Stomach (tissue), 9 donors: Measurements from ENCODE around the gene PTPRT. TPM values are rescaled to one million over a fixed set of nuclear protein-coding genes. Genes with fewer than 3 reads are reported as not detected.
A peak's percentile ranks its signal among the peaks of the same experiment; 100 is the strongest.

Source experiments
- DNase-seq, 2 donors: peaks; one replicate each; pipeline versions ENCODE4 v3.0.0 to v3.0.0-alpha.2; 2013 to 2019
- H3K27ac ChIP-seq, 5 donors: fragments of 200-600 bp in 4 of 5; sonication (generic) in 4 of 5; one replicate each; pipeline ENCODE4 v1.5.1; 2013 to 2019; ENCODE audit warnings: mild to moderate bottlenecking in 1 of 5, moderate library complexity in 1 of 5
- H3K27me3 ChIP-seq, 3 donors: fragments of 200-600 bp; sonication (generic); one replicate each; pipeline ENCODE4 v1.5.1; 2017 to 2019; ENCODE audit warnings: mixed run types in 1 of 3
- H3K36me3 ChIP-seq, 4 donors: fragments of 200-600 bp; sonication (generic); 1 replicate in 3 of 4; 2 replicates in 1 of 4; pipeline ENCODE4 v1.5.1; 2016 to 2019
- H3K4me1 ChIP-seq, 4 donors: fragments of 200-600 bp; sonication (generic); one replicate each; pipeline ENCODE4 v1.5.1; 2016 to 2019
- H3K4me3 ChIP-seq, 4 donors: fragments of 200-600 bp; sonication (generic) in 3 of 4; one replicate each; pipeline ENCODE4 v1.5.1; 2016 to 2019; ENCODE audit warnings: mild to moderate bottlenecking in 1 of 4
- H3K9me3 ChIP-seq, 4 donors: fragments of 200-600 bp; sonication (generic); one replicate each; pipeline ENCODE4 v1.5.1; 2016 to 2019
- CTCF ChIP-seq, 7 experiments: fragments of 450-650 bp in 4 of 7; fragments of 200-600 bp in 3 of 7; sonication (generic) in 3 of 7; IDR thresholded peaks; one replicate each; pipeline ENCODE4 v1.5.1; 2016 to 2019; ENCODE audit warnings: antibody characterized with exemption in 7 of 7, control low read depth in 2 of 7, mild to moderate bottlenecking in 1 of 7
- EP300 ChIP-seq: sonication (generic); formaldehyde crosslinking; IDR thresholded peaks from one replicate; pipeline ENCODE4 v1.6.1; 2017; ENCODE audit warnings: antibody characterized with exemption
- POLR2A ChIP-seq, 4 donors: fragments of 450-650 bp; IDR thresholded peaks; one replicate each; pipeline ENCODE4 v1.6.1; 2016; ENCODE audit warnings: antibody characterized with exemption in 4 of 4, control low read depth in 2 of 4, mild to moderate bottlenecking in 1 of 4, moderate library complexity in 1 of 4
- POLR2AphosphoS5 ChIP-seq, 3 donors: sonication (generic); formaldehyde crosslinking; IDR thresholded peaks; one replicate each; pipeline ENCODE4 v1.6.1; 2016; ENCODE audit warnings: antibody characterized with exemption in 3 of 3
- WGBS, 5 donors: extraction: QIAGEN DNeasy Blood & Tissue Kit in 3 of 5; methylation state at CpG; one replicate each; pipeline versions ENCODE4 v1.1.5 to v1.1.7; 2013 to 2018; 5-methylcytosine and 5-hydroxymethylcytosine counted together
- intact Hi-C: fragments of 100-400 bp; cut with DNase I; formaldehyde crosslinking; loops from one replicate; pipeline ENCODE4 v1.15.1; 2023; ENCODE audit warnings: low total_unique reads
- polyA plus RNA-seq, 3 donors: library from polyadenylated mRNA; stranded (reverse); fragments of 200-250 nt; gene quantifications; one replicate each; pipeline ENCODE4 v1.2.3, GENCODE V29; 2013
- total RNA-seq, 5 donors: library from RNA; depleted of rRNA; stranded (reverse); fragments of >200 nt; gene quantifications; one replicate each; pipeline versions ENCODE4 v1.1.0 to v1.2.3, GENCODE V29; 2014 to 2016
- donor health status: healthy with polysubstance abuse.
- donor health status: Bipolar disorder and iron deficiency.
- donor health status: healthy.

PTPRT gene
- total and polyA plus RNA-seq, 8 donors, result 0.05 to 11.6 (median 1.7) TPM; not detected in 2

- peak in 1 of 2 donors; percentile 6 for DNase-seq
- Histone ChIP-seq H3K27me3 (peaks cover 0 to 1% (median 0%) of the 10 kb centered on the region in 3 donors), H3K36me3 (no peaks in the 10 kb centered on the region), H3K4me3 (no peak overlapping the region), H3K27ac (no peak overlapping the region), H3K4me1 (no peaks in the 10 kb centered on the region), H3K9me3 (no peaks in the 10 kb centered on the region)
- 33 to 42% (median 42%) methylated on average over 3 of the region's 3 CpGs for WGBS, 5 donors
- TF ChIP-seq POLR2AphosphoS5 (IDR thresholded peaks at IDR 0.05) (no peak), CTCF (IDR thresholded peaks at IDR 0.05) (no peak), POLR2A (IDR thresholded peaks at IDR 0.05) (no peak), EP300 (no peak)
- intact Hi-C loops, result no loop called here
Measured at GRCh38 chr20:42159808-42160207, 1029.9 kb downstream of the PTPRT start.

- TF ChIP-seq CTCF (IDR thresholded peaks at IDR 0.05), result no peak
- no peak for TF ChIP-seq POLR2AphosphoS5 (IDR thresholded peaks at IDR 0.05)
- TF ChIP-seq EP300, result no peak
- no peak for TF ChIP-seq POLR2A (IDR thresholded peaks at IDR 0.05)
- no peak overlapping the region for H3K4me3 ChIP-seq
- H3K27ac ChIP-seq, result no peak overlapping the region
- 65 to 89% (median 77%) methylated on average over 1 of the region's 1 CpG for WGBS, 5 donors
- no peaks in the 10 kb centered on the region for H3K27me3 ChIP-seq
- no peak for DNase-seq
- no peaks in the 10 kb centered on the region for H3K9me3 ChIP-seq
- intact Hi-C loops, result no loop called here
- H3K4me1 ChIP-seq, result no peaks in the 10 kb centered on the region
- no peaks in the 10 kb centered on the region for H3K36me3 ChIP-seq
Measured at GRCh38 chr20:42158272-42158671, 1031.4 kb downstream of the PTPRT start.

GRCh38 chr20:42155586-42155985 lies 1034.1 kb downstream of the PTPRT start:
- no peak overlapping the region for H3K4me3 ChIP-seq
- 76 to 91% (median 81%) methylated on average over 4 of the region's 4 CpGs for WGBS, 5 donors
- intact Hi-C loops, result no loop called here
- no peaks in the 10 kb centered on the region for H3K36me3 ChIP-seq
- no peaks in the 10 kb centered on the region for H3K4me1 ChIP-seq
- no peaks in the 10 kb centered on the region for H3K9me3 ChIP-seq
- H3K27ac ChIP-seq, result no peak overlapping the region
- TF ChIP-seq POLR2A (IDR thresholded peaks at IDR 0.05) (no peak), CTCF (IDR thresholded peaks at IDR 0.05) (no peak), EP300 (no peak), POLR2AphosphoS5 (IDR thresholded peaks at IDR 0.05) (no peak)
- no peak for DNase-seq
- H3K27me3 ChIP-seq, result no peaks in the 10 kb centered on the region

- H3K36me3 ChIP-seq, result no peaks in the 10 kb centered on the region
- WGBS, 5 donors, result 72 to 79% (median 78%) methylated on average over 6 of the region's 6 CpGs
- intact Hi-C loops, result no loop called here
- no peaks in the 10 kb centered on the region for H3K27me3 ChIP-seq
- no peaks in the 10 kb centered on the region for H3K9me3 ChIP-seq
- TF ChIP-seq CTCF (IDR thresholded peaks at IDR 0.05) (no peak), POLR2AphosphoS5 (IDR thresholded peaks at IDR 0.05) (no peak), POLR2A (IDR thresholded peaks at IDR 0.05) (no peak), EP300 (no peak)
- H3K27ac ChIP-seq, result no peak overlapping the region
- H3K4me3 ChIP-seq, result no peak overlapping the region
- H3K4me1 ChIP-seq, result no peaks in the 10 kb centered on the region
- no peak for DNase-seq
Measured at GRCh38 chr20:42152575-42152974, 1037.1 kb downstream of the PTPRT start.
